Activated CD8-positive, alpha-beta memory T cell treated with anti-CD3 and anti-CD28 coated beads, Interleukin-2, amount 50 U/mL, for 1 hour (primary cell): ENCODE results near the gene CDH20.

Source experiments
- DNase-seq: peaks from one replicate; pipeline ENCODE4 v3.0.0-alpha.2; 2020; ENCODE audit errors: extremely low read depth

CDH20 gene

GRCh38 chr18:61531182-61531581, 198.0 kb downstream of the CDH20 start:
- no peak for DNase-seq

- DNase-seq, result no peak
Observed at GRCh38 chr18:61531891-61532290, 198.7 kb downstream of the CDH20 start.

GRCh38 chr18:61535401-61535800, 202.2 kb downstream of the CDH20 start:
- DNase-seq, result no peak

- no peak for DNase-seq
Observed at GRCh38 chr18:61541673-61542072, 208.4 kb downstream of the CDH20 start.

GRCh38 chr18:61542596-61542995, 209.4 kb downstream of the CDH20 start:
- no peak for DNase-seq

- no peak for DNase-seq
Observed at GRCh38 chr18:61543518-61543917, 210.3 kb downstream of the CDH20 start.

GRCh38 chr18:61544178-61544577, 210.9 kb downstream of the CDH20 start:
- DNase-seq, result no peak

GRCh38 chr18:61545281-61546245, 212.3 kb downstream of the CDH20 start:
- no peak for DNase-seq

GRCh38 chr18:61546590-61546989, 213.4 kb downstream of the CDH20 start:
- DNase-seq, result no peak

GRCh38 chr18:61549416-61549815, 216.2 kb downstream of the CDH20 start:
- no peak for DNase-seq

GRCh38 chr18:61549889-61550288, 216.7 kb downstream of the CDH20 start:
- DNase-seq, result no peak

- no peak for DNase-seq
Observed at GRCh38 chr18:61551586-61551985, 218.4 kb downstream of the CDH20 start.

- DNase-seq, result no peak
Observed at GRCh38 chr18:61553045-61553659, 219.9 kb downstream of the CDH20 start.

- DNase-seq, result no peak
Observed at GRCh38 chr18:61554117-61554776, 221.0 kb downstream of the CDH20 start.

- DNase-seq, result no peak
Observed at GRCh38 chr18:61554946-61555361, 221.7 kb downstream of the CDH20 start.

GRCh38 chr18:61556316-61556715, 223.1 kb downstream of the CDH20 start:
- DNase-seq, result no peak

- DNase-seq, result no peak
Observed at GRCh38 chr18:61556862-61557261, 223.6 kb downstream of the CDH20 start.

- no peak for DNase-seq
Observed at GRCh38 chr18:61569176-61569892, 236.1 kb downstream of the CDH20 start.

GRCh38 chr18:61570070-61570469, 236.8 kb downstream of the CDH20 start:
- no peak for DNase-seq

GRCh38 chr18:61572084-61572655, 238.9 kb downstream of the CDH20 start:
- DNase-seq, result no peak

GRCh38 chr18:61572871-61573270, 239.6 kb downstream of the CDH20 start:
- DNase-seq, result no peak

- DNase-seq, result no peak
Observed at GRCh38 chr18:61574665-61575064, 241.4 kb downstream of the CDH20 start.
